ENCODE results near the gene C1QL4. TPM values are rescaled to one million over a fixed set of nuclear protein-coding genes. Genes with fewer than 3 reads are reported as not detected.
"Not testable (repeated sequence)": the region's sequence is repeated elsewhere in the genome, so short reads cannot be mapped to it uniquely, and the experiment has no call there.

C1QL4 gene
- not detected for total RNA-seq

DNA sequence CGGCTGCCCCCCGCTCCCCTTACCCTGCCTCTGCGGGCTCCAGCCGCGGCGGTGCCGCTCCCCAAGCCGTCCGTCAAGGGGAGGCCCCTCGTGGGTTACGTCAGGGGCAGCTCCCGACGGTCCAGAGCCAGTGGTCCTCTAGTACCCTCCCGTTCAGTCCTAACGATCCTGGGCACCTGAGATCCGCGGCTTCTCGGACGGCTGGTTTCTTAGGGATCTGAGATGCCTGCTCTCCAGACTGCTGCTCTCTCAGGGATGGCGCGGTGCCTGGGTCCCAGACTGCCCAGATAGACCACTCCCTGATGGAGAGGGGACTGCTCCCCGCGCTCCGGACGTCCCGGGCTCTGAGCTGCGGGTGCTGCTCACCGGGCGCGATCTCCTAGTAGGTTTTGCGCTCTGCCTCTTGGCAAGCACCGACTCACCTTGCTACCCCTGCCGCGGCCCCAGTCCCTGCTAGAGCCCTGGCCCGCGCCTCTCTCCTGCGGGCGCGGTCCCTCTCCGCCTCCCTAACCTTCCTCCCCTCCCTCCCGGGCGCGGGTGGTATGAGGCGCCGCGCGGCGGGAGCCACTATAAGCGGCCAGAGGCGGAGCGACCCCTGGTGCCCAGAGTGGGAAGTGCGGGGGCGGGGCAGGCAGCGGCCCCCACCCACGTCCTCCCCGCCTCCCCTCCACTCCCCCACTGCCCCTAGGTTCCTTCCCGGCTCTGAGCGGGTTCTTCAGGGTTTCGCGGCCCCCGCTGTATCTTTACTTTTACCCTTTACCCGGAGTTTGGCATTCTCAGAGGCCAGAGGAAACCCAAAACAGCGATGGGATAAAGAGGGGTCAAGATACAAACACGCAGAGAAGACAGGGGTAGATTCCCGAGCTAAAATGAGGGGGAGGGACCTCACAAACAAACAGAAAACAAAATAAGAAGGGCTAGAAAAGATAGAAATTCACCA, at the start of gene C1QL4:
C1QL4 (minus strand) TSS at position 544 of the 940 bp plus-strand sequence. CDS start 711 bp downstream, outside the sequence.
- 3 to 8% methylated on average over 10 to 17 of the region's 65 CpGs for WGBS, 2 donors
- Histone ChIP-seq H3K27me3 (peaks cover 13 to 100% (median 28%) of the 10 kb centered on the region in 4 donors), H3K4me1 (peaks cover 10 to 31% (median 15%) of the 10 kb centered on the region in 3 donors), H3K9me3 (no peaks in the 10 kb centered on the region), H3K36me3 (no peaks in the 10 kb centered on the region), H3K27ac (no peak within 1 kb of the TSS), H3K4me3 (peak within 1 kb of the TSS; percentile 24 to 65 (median 40))
- no peak for TF ChIP-seq POLR2A (IDR thresholded peaks at IDR 0.05)
- TF ChIP-seq, protein P1, sequence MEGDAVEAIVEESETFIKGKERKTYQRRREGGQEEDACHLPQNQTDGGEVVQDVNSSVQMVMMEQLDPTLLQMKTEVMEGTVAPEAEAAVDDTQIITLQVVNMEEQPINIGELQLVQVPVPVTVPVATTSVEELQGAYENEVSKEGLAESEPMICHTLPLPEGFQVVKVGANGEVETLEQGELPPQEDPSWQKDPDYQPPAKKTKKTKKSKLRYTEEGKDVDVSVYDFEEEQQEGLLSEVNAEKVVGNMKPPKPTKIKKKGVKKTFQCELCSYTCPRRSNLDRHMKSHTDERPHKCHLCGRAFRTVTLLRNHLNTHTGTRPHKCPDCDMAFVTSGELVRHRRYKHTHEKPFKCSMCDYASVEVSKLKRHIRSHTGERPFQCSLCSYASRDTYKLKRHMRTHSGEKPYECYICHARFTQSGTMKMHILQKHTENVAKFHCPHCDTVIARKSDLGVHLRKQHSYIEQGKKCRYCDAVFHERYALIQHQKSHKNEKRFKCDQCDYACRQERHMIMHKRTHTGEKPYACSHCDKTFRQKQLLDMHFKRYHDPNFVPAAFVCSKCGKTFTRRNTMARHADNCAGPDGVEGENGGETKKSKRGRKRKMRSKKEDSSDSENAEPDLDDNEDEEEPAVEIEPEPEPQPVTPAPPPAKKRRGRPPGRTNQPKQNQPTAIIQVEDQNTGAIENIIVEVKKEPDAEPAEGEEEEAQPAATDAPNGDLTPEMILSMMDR (IDR thresholded peaks at IDR 0.05): peak; percentile 68 to 99 (median 82)
- intact Hi-C loops (cut with DNase I): loop anchor here (5.0 kb wide), 1 partner anchor 45 kb away; no protein-coding TSS in a partner anchor
- no peak for DNase-seq

DNA sequence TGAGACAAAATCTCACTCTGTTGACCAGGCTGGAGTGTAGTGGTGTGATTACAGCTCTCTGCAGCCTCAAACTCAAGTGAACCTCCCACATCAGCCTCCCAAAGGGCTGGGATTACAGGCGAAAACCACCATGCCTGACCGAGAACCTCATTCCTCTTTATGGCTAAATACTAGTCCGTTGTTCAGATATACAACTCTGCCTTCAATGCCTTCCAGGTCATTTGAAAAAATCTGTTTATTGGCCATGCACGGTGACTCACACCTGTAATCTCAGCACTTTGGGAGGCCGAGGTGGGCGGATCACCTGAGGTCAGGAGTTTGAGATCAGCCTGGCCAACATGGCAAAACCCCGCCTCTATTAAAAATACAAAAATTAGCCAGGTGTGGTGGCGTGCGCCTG, 43.2 kb upstream of the C1QL4 start:
- WGBS, 2 donors: 89 to 90% methylated on average over 8 to 9 of the region's 9 CpGs
- DNase-seq: not testable (repeated sequence)

DNA sequence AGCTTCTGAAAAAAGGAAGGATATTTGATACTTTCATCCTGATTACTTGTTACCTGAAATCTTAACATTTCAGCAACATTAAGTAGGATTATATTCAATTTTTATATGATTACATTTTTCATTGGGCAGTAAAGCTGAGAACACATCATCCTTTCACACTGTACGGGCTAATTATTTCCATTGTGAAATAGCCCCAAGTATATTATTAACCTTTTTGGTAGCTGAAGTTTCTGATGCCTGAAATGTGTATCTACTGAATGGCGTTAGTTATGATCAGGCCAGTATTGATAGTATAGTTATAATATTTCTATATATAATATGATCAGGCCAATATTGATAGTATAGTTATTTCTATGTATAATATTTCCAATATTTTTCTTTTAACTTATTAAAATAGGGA, 40.4 kb upstream of the C1QL4 start:
- H3K9me3 ChIP-seq: no peaks in the 10 kb centered on the region
- no peak for DNase-seq
- intact Hi-C loops (cut with DNase I): no loop called here
- H3K4me1 ChIP-seq: no peaks in the 10 kb centered on the region
- H3K36me3 ChIP-seq: peaks cover 0 to 10% (median 0%) of the 10 kb centered on the region in 3 donors
- H3K27me3 ChIP-seq: no peaks in the 10 kb centered on the region
- H3K4me3 ChIP-seq: no peak overlapping the region
- WGBS, 2 donors: 83 to 93% methylated on average over 2 of the region's 2 CpGs
- TF ChIP-seq, protein P1 (IDR thresholded peaks at IDR 0.05): no peak
- TF ChIP-seq POLR2A (IDR thresholded peaks at IDR 0.05): no peak
- H3K27ac ChIP-seq: no peak overlapping the region

More for the DNA sequence above, 43.2 kb upstream of the C1QL4 start:
- H3K27me3 ChIP-seq; H3K4me3 ChIP-seq; H3K27ac ChIP-seq; intact Hi-C loops (cut with DNase I); H3K9me3 ChIP-seq; H3K4me1 ChIP-seq; H3K36me3 ChIP-seq: not testable (repeated sequence)

DNA sequence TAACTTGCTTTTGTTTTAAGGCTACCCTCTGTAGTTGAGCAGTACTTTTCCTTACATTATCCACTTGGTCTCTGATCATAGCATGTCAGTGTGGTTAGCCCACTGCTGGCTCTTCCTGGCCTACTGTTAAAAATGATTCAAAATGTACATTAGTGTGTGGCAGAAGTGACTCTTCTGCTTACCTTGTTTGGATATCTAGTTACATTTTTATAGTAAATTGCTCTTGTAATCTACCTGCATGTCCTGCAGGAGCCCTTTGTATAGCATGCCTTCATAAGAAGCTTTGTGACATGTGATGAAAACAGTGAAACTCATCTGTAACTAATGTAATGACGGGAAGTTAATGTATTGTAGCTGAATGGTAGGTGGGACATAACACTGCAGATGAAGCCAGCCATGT, 38.4 kb upstream of the C1QL4 start:
- no peak overlapping the region for H3K4me3 ChIP-seq
- no peak for DNase-seq
- 88 to 100% methylated on average over 1 of the region's 1 CpG for WGBS, 2 donors
- H3K9me3 ChIP-seq: no peaks in the 10 kb centered on the region
- intact Hi-C loops (cut with DNase I): no loop called here
- H3K27ac ChIP-seq: no peak overlapping the region
- H3K36me3 ChIP-seq: peaks cover 0 to 10% (median 0%) of the 10 kb centered on the region in 3 donors
- TF ChIP-seq, protein P1 (IDR thresholded peaks at IDR 0.05): no peak
- TF ChIP-seq POLR2A (IDR thresholded peaks at IDR 0.05): no peak
- no peaks in the 10 kb centered on the region for H3K27me3 ChIP-seq
- H3K4me1 ChIP-seq: no peaks in the 10 kb centered on the region

DNA sequence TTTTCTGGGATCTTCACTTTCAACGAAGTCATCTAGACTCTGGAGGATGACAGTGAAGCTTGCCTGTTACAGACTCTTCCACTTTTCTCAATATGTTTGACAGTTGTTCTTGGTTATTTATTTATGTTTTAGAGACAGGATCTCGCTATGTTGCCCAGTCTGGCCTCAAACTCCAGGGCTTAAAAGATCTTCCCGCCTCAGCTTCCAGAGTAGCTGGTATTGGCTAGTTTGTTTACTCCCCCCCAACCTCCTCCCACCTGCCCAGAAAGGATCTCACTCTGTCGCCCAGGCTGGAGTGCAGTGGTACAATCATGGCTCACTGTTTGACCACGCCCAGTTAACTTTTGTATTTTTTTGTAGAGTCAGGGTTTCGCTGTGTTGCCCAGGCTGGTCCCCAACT, 33.6 kb upstream of the C1QL4 start:
- H3K27ac ChIP-seq: no peak overlapping the region
- peaks cover 0 to 34% (median 18%) of the 10 kb centered on the region in 3 donors for H3K4me1 ChIP-seq
- intact Hi-C loops (cut with DNase I): no loop called here
- TF ChIP-seq POLR2A (IDR thresholded peaks at IDR 0.05): no peak
- TF ChIP-seq, protein P1 (IDR thresholded peaks at IDR 0.05): no peak
- H3K4me3 ChIP-seq: no peak overlapping the region
- H3K36me3 ChIP-seq: peaks cover 0 to 10% (median 0%) of the 10 kb centered on the region in 3 donors
- H3K9me3 ChIP-seq: no peaks in the 10 kb centered on the region
- 88 to 91% methylated on average over 6 of the region's 6 CpGs for WGBS, 2 donors
- no peak for DNase-seq
- no peaks in the 10 kb centered on the region for H3K27me3 ChIP-seq

Measured in esophagus squamous epithelium (tissue), 5 donors.